Ovary (tissue), 3 donors: ENCODE data around the gene RAVER2.

ENCODE experiments used
- CTCF ChIP-seq, 3 donors: fragments of 450-650 bp in 2 of 3; fragments of 200-600 bp in 1 of 3; IDR thresholded peaks; one replicate each; pipeline versions ENCODE4 v1.5.1 to v1.8.0; 2016 to 2022; ENCODE audit warnings: antibody characterized with exemption in 3 of 3, mild to moderate bottlenecking in 1 of 3
- EP300 ChIP-seq: sonication (generic); formaldehyde crosslinking; IDR thresholded peaks from one replicate; pipeline ENCODE4 v1.6.1; 2017; ENCODE audit warnings: antibody characterized with exemption
- POLR2A ChIP-seq: fragments of 450-650 bp; IDR thresholded peaks from one replicate; pipeline ENCODE4 v1.6.1; 2017; ENCODE audit warnings: antibody characterized with exemption, mild to moderate bottlenecking, moderate library complexity
- donor health status: DM: no; HTN: no; CAD: no.

GRCh38 chr1:64843675-64844074 lies 98.8 kb downstream of the RAVER2 start:
- TF ChIP-seq POLR2A (no peak), CTCF (IDR thresholded peaks at IDR 0.05) (no peak), EP300 (no peak)
